Measurements from ENCODE around the gene CEACAM5. TPM values are rescaled to one million over a fixed set of nuclear protein-coding genes. Genes with fewer than 3 reads are reported as not detected.

CEACAM5 gene
- total RNA-seq, 2 experiments from 2014 or later = not detected

- no peak overlapping the region for H3K4me3 Mint-ChIP-seq
- no peak for DNase-seq
- intact Hi-C loops (cut with micrococcal nuclease) = no loop called here
- no peak for ATAC-seq
- POLR2A ChIA-PET = no interaction called here
- H3K36me3 Mint-ChIP-seq (ENCODE audit: low read depth) = no peaks in the 10 kb centered on the region
- CTCF ChIA-PET = interaction anchor here (1.0 to 4.6 kb wide), 6 partner anchors 15 to 128 kb away, joined by 3 to 44 read pairs (median 6); partner anchors contain the start of gene CEACAM6
- H3K4me1 Mint-ChIP-seq (ENCODE audit: low read depth) = peaks cover 20% of the 10 kb centered on the region
- H3K27ac Mint-ChIP-seq = no peak overlapping the region
- TF ChIP-seq, protein P1, sequence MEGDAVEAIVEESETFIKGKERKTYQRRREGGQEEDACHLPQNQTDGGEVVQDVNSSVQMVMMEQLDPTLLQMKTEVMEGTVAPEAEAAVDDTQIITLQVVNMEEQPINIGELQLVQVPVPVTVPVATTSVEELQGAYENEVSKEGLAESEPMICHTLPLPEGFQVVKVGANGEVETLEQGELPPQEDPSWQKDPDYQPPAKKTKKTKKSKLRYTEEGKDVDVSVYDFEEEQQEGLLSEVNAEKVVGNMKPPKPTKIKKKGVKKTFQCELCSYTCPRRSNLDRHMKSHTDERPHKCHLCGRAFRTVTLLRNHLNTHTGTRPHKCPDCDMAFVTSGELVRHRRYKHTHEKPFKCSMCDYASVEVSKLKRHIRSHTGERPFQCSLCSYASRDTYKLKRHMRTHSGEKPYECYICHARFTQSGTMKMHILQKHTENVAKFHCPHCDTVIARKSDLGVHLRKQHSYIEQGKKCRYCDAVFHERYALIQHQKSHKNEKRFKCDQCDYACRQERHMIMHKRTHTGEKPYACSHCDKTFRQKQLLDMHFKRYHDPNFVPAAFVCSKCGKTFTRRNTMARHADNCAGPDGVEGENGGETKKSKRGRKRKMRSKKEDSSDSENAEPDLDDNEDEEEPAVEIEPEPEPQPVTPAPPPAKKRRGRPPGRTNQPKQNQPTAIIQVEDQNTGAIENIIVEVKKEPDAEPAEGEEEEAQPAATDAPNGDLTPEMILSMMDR (IDR thresholded peaks at IDR 0.05) = no peak
- H3K27me3 Mint-ChIP-seq = peaks cover 42% of the 10 kb centered on the region
- no peaks in the 10 kb centered on the region for H3K9me3 Mint-ChIP-seq
Measured at GRCh38 chr19:41769608-41770007, 61.2 kb downstream of the CEACAM5 start.

GRCh38 chr19:41771410-41771809, 63.0 kb downstream of the CEACAM5 start:
- CTCF ChIA-PET = interaction anchor here (0.8 to 4.6 kb wide), 9 partner anchors 9 to 175 kb away, joined by 3 to 44 read pairs (median 4); partner anchors contain the start of gene CEACAM6
- no peak for DNase-seq
- TF ChIP-seq, protein P1 (IDR thresholded peaks at IDR 0.05) = no peak
- Mint-ChIP-seq H3K27ac (no peak overlapping the region), H3K27me3 (peaks cover 43% of the 10 kb centered on the region), H3K9me3 (no peaks in the 10 kb centered on the region), H3K4me1 (ENCODE audit: low read depth) (peaks cover 30% of the 10 kb centered on the region), H3K4me3 (no peak overlapping the region), H3K36me3 (ENCODE audit: low read depth) (no peaks in the 10 kb centered on the region)
- ATAC-seq = no peak
- POLR2A ChIA-PET = interaction anchor here (0.8 kb wide), 1 partner anchor 45 kb away, joined by 3 read pairs; no protein-coding TSS in a partner anchor
- intact Hi-C loops (cut with micrococcal nuclease) = no loop called here

GRCh38 chr19:41774515-41774980, 66.1 kb downstream of the CEACAM5 start:
- H3K4me3 Mint-ChIP-seq = no peak overlapping the region
- no peaks in the 10 kb centered on the region for H3K9me3 Mint-ChIP-seq
- POLR2A ChIA-PET = no interaction called here
- CTCF ChIA-PET = interaction anchor here (1.0 to 5.2 kb wide), 8 partner anchors 11 to 260 kb away, joined by 3 to 67 read pairs (median 4); partner anchors contain the start of gene CEACAM6
- no peak overlapping the region for H3K27ac Mint-ChIP-seq
- peak; percentile 69 for DNase-seq
- intact Hi-C loops (cut with micrococcal nuclease) = no loop called here
- peak; percentile 80 for ATAC-seq
- peaks cover 59% of the 10 kb centered on the region for H3K27me3 Mint-ChIP-seq
- TF ChIP-seq, protein P1 (IDR thresholded peaks at IDR 0.05) = no peak
- H3K4me1 Mint-ChIP-seq (ENCODE audit: low read depth) = peaks cover 30% of the 10 kb centered on the region
- no peaks in the 10 kb centered on the region for H3K36me3 Mint-ChIP-seq (ENCODE audit: low read depth)

GRCh38 chr19:41776700-41777099, 68.3 kb downstream of the CEACAM5 start:
- no peaks in the 10 kb centered on the region for H3K9me3 Mint-ChIP-seq
- H3K36me3 Mint-ChIP-seq (ENCODE audit: low read depth) = no peaks in the 10 kb centered on the region
- ATAC-seq (no peak), DNase-seq (no peak)
- TF ChIP-seq, protein P1 (IDR thresholded peaks at IDR 0.05) = no peak
- H3K27ac Mint-ChIP-seq = no peak overlapping the region
- POLR2A ChIA-PET = no interaction called here
- no peak overlapping the region for H3K4me3 Mint-ChIP-seq
- CTCF ChIA-PET = interaction anchor here (0.9 to 5.2 kb wide), 8 partner anchors 8 to 130 kb away, joined by 3 to 67 read pairs (median 6); partner anchors contain the start of gene CEACAM6
- intact Hi-C loops (cut with micrococcal nuclease) = no loop called here
- H3K27me3 Mint-ChIP-seq = peaks cover 60% of the 10 kb centered on the region
- peaks cover 30% of the 10 kb centered on the region for H3K4me1 Mint-ChIP-seq (ENCODE audit: low read depth)

Other genes starting within 250 kb of the CEACAM5 start
- 10 to 100 TPM; 17.7 to 19.8 TPM for gene CEACAM21, start 132.5 kb upstream of the CEACAM5 start, total RNA-seq
- gene CEACAM4, start 81.6 kb upstream of the CEACAM5 start, total RNA-seq = not detected
- gene CEACAM7, start 20.4 kb upstream of the CEACAM5 start, total RNA-seq = not detected
- not detected for gene CEACAM6, start 46.9 kb downstream of the CEACAM5 start, total RNA-seq
- not detected for gene CEACAM3, start 88.0 kb downstream of the CEACAM5 start, total RNA-seq
- not detected for gene LYPD4, start 136.1 kb downstream of the CEACAM5 start, total RNA-seq
- gene DMRTC2, start 136.4 kb downstream of the CEACAM5 start, total RNA-seq = not detected
- 1,000 to 10,000 TPM; 3,454 to 3,479 TPM for gene RPS19, start 151.6 kb downstream of the CEACAM5 start, total RNA-seq
- gene CD79A, start 168.7 kb downstream of the CEACAM5 start, total RNA-seq = 10 to 100 TPM; 19.3 to 21.0 TPM
- 100 to 1,000 TPM; 307 to 308 TPM for gene ARHGEF1, start 174.6 kb downstream of the CEACAM5 start, total RNA-seq
- gene ERFL, start 219.8 kb downstream of the CEACAM5 start, total RNA-seq = 1 to 10 TPM; 1.5 to 1.6 TPM